H9 (cell line): ENCODE results near the gene CNTN3. TPM values are rescaled to one million over a fixed set of nuclear protein-coding genes. Genes with fewer than 3 reads are reported as not detected.

Source experiments
- DNase-seq: peaks from one replicate; pipeline ENCODE4 v3.0.0-alpha.2; 2017
- H2AFZ ChIP-seq: one replicate; pipeline ENCODE4 v1.6.1; 2013; ENCODE audit warnings: mild to moderate bottlenecking, low read length, control low read depth, moderate library complexity
- H2AK5ac ChIP-seq: 2 replicates; pipeline ENCODE4 v1.6.1; 2013; ENCODE audit warnings: low read length, control low read depth, mixed read lengths; ENCODE audit not compliant: insufficient read length
- H2BK120ac ChIP-seq: one replicate; pipeline ENCODE4 v1.6.1; 2013; ENCODE audit warnings: low read depth, mild to moderate bottlenecking, low read length, control low read depth, inconsistent platforms; ENCODE audit not compliant: poor library complexity, severe bottlenecking
- H2BK12ac ChIP-seq: 2 replicates; pipeline ENCODE4 v1.6.1; 2013; ENCODE audit warnings: low read length, control low read depth, mixed read lengths, low read depth; ENCODE audit not compliant: insufficient read length
- H2BK15ac ChIP-seq: 2 replicates; pipeline ENCODE4 v1.6.1; 2013; ENCODE audit warnings: low read depth, low read length, control low read depth
- H2BK20ac ChIP-seq: one replicate; pipeline ENCODE4 v1.6.1; 2013; ENCODE audit warnings: low read depth, mild to moderate bottlenecking, low read length, control low read depth, inconsistent platforms; ENCODE audit not compliant: poor library complexity, severe bottlenecking
- H2BK5ac ChIP-seq: 2 replicates; pipeline ENCODE4 v1.6.1; 2013; ENCODE audit warnings: low read length, control low read depth, mixed read lengths; ENCODE audit not compliant: insufficient read length
- H3K14ac ChIP-seq: 2 replicates; pipeline ENCODE4 v1.6.1; 2013; ENCODE audit warnings: low read length, control low read depth; ENCODE audit not compliant: insufficient read depth
- H3K18ac ChIP-seq: 2 replicates; pipeline ENCODE4 v1.6.1; 2013; ENCODE audit warnings: low read depth, mild to moderate bottlenecking, mixed read lengths, low read length, control low read depth; ENCODE audit not compliant: insufficient read length
- H3K23ac ChIP-seq: 2 replicates; pipeline ENCODE4 v1.6.1; 2013; ENCODE audit warnings: low read length, control low read depth, mixed read lengths, low read depth; ENCODE audit not compliant: insufficient read length
- H3K23me2 ChIP-seq: 2 replicates; pipeline ENCODE4 v1.6.1; 2013; ENCODE audit warnings: low read depth, mild to moderate bottlenecking, mixed read lengths, low read length, control low read depth; ENCODE audit not compliant: insufficient read length, poor library complexity, severe bottlenecking
- H3K27ac ChIP-seq: 2 replicates; pipeline ENCODE4 v1.5.1; 2013; ENCODE audit warnings: low read length, control low read depth, mixed read lengths, low read depth; ENCODE audit not compliant: insufficient read length
- H3K27me3 ChIP-seq: 2 replicates; pipeline ENCODE4 v1.6.1; 2013; ENCODE audit warnings: low read length, control low read depth, inconsistent platforms; ENCODE audit not compliant: insufficient read depth
- H3K4ac ChIP-seq: 2 replicates; pipeline ENCODE4 v1.6.1; 2013; ENCODE audit warnings: low read depth, mild to moderate bottlenecking, control low read depth, inconsistent platforms, low read length, moderate library complexity
- H3K4me1 ChIP-seq: 2 replicates; pipeline ENCODE4 v1.6.1; 2013; ENCODE audit warnings: low read length, control low read depth, inconsistent platforms; ENCODE audit not compliant: insufficient read depth
- H3K4me2 ChIP-seq: 2 replicates; pipeline ENCODE4 v1.6.1; 2013; ENCODE audit warnings: low read length, control low read depth, mixed read lengths; ENCODE audit not compliant: insufficient read length, insufficient read depth
- H3K56ac ChIP-seq: 2 replicates; pipeline ENCODE4 v1.6.1; 2013; ENCODE audit warnings: low read depth, mild to moderate bottlenecking, mixed read lengths, low read length, control low read depth; ENCODE audit not compliant: insufficient read length
- H3K79me1 ChIP-seq: 2 replicates; pipeline ENCODE4 v1.6.1; 2013; ENCODE audit warnings: low read depth, mild to moderate bottlenecking, moderate library complexity, low read length, control low read depth, inconsistent platforms; ENCODE audit not compliant: insufficient read depth, poor library complexity, severe bottlenecking
- H3K79me2 ChIP-seq: 2 replicates; pipeline ENCODE4 v1.6.1; 2013; ENCODE audit warnings: low read length, control low read depth, inconsistent platforms; ENCODE audit not compliant: insufficient read depth
- H3K9ac ChIP-seq: 2 replicates; pipeline ENCODE4 v1.6.1; 2013; ENCODE audit warnings: low read length, control low read depth, mixed read lengths; ENCODE audit not compliant: insufficient read length; ENCODE audit errors: extremely low read depth
- H3K9me3 ChIP-seq: one replicate; pipeline ENCODE4 v1.6.1; 2013; ENCODE audit warnings: low read depth, low read length, inconsistent platforms; ENCODE audit not compliant: control insufficient read depth
- H3T11ph ChIP-seq: one replicate; pipeline ENCODE4 v1.6.1; 2013; ENCODE audit warnings: mild to moderate bottlenecking, low read length, control low read depth, inconsistent platforms
- H4K20me1 ChIP-seq: one replicate; pipeline ENCODE4 v1.6.1; 2013; ENCODE audit not compliant: control insufficient read depth, insufficient read length, insufficient read depth
- H4K5ac ChIP-seq: 2 replicates; pipeline ENCODE4 v1.6.1; 2013; ENCODE audit warnings: low read depth, mild to moderate bottlenecking, mixed read lengths, low read length, control low read depth; ENCODE audit not compliant: insufficient read length
- H4K8ac ChIP-seq: replicated peaks from 2 replicates; pipeline ENCODE4 v1.6.1; 2013; ENCODE audit warnings: low read length, control low read depth, mixed read lengths, low read depth; ENCODE audit not compliant: insufficient read length
- H4K91ac ChIP-seq: 2 replicates; pipeline ENCODE4 v1.6.1; 2013; ENCODE audit warnings: low read depth, mild to moderate bottlenecking, moderate library complexity, mixed read lengths, low read length, control low read depth; ENCODE audit not compliant: insufficient read length
- H3K27ac Mint-ChIP-seq, 3 experiments: 2 replicates in 2 of 3; 3 replicates in 1 of 3; pipeline ENCODE4 v1.8.0; 2020 to 2021; ENCODE audit warnings: mixed read lengths in 3 of 3, mild to moderate bottlenecking in 1 of 3, moderate library complexity in 1 of 3
- H3K27me3 Mint-ChIP-seq: 2 replicates; pipeline ENCODE4 v1.8.0; 2021; ENCODE audit warnings: low read depth, mild to moderate bottlenecking, moderate library complexity, mixed read lengths
- H3K36me3 Mint-ChIP-seq, 3 experiments: 2 replicates in 2 of 3; 3 replicates in 1 of 3; pipeline ENCODE4 v1.8.0; 2020 to 2021; ENCODE audit warnings: low read depth in 3 of 3, mixed read lengths in 3 of 3; ENCODE audit not compliant: insufficient read depth in 1 of 3
- H3K4me1 Mint-ChIP-seq, 2 experiments: 2 replicates each; pipeline ENCODE4 v1.8.0; 2020; ENCODE audit warnings: mixed read lengths in 2 of 2
- H3K4me3 Mint-ChIP-seq, 2 experiments: 2 replicates in 1 of 2; 3 replicates in 1 of 2; pipeline ENCODE4 v1.8.0; 2020 to 2021; ENCODE audit warnings: mild to moderate bottlenecking in 2 of 2, mixed read lengths in 2 of 2, moderate library complexity in 1 of 2
- H3K9me3 Mint-ChIP-seq, 2 experiments: 2 replicates in 1 of 2; 3 replicates in 1 of 2; pipeline ENCODE4 v1.8.0; 2020; ENCODE audit warnings: mild to moderate bottlenecking in 2 of 2, mixed read lengths in 2 of 2, moderate library complexity in 1 of 2
- WGBS: extraction: QIAGEN DNeasy Blood & Tissue Kit; methylation state at CpG from one replicate; pipeline ENCODE4 v1.1.7; 2013; ENCODE audit warnings: missing lambda C conversion rate, low lambda C conversion rate, mixed read lengths; ENCODE audit not compliant: insufficient read length; ENCODE audit errors: extremely low coverage; 5-methylcytosine and 5-hydroxymethylcytosine counted together
- total RNA-seq: library from RNA; stranded (reverse); gene quantifications from 2 replicates; pipeline ENCODE4 v1.2.1, GENCODE V29; 2021
- TF ChIP-seq, protein P1 (sequence below): fragments of 200-600 bp; sonication (generic); conservative IDR thresholded peaks from 3 replicates; pipeline ENCODE4 v1.8.0; 2021; ENCODE audit warnings: antibody characterized with exemption, mild to moderate bottlenecking

The CNTN3 gene
- total RNA-seq, 1 experiment from 2014 or later = not detected

DNA sequence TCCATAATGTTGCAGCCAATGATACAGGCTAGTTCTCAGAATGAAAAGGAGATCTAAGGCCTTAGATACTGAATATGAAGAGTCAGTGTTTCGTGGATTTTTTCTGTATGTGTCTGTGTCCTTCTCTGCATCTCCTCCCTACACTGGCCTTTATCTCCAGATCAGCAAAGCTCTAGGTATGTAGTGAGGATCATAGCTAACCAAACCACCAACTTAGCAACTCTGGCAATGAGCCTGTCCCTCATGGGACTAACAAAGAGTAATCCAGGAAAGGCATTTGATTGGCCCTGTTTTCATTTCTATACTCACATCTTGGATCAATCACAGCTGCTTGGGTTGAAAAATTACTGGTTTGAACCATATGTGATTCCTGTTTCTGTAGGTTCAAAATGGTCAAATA lies 18.6 kb upstream of the CNTN3 start:
- Histone ChIP-seq H4K8ac (no peak overlapping the region), H2BK20ac (no peak overlapping the region), H3K56ac (no peak overlapping the region), H3K27ac (no peak overlapping the region), H2AK5ac (no peak overlapping the region), H3K79me1 (no peaks in the 10 kb centered on the region), H2BK15ac (no peak overlapping the region), H3K4ac (no peak overlapping the region), H3K9me3 (no peaks in the 10 kb centered on the region), H3K27me3 (no peaks in the 10 kb centered on the region), H3K9ac (no peak overlapping the region), H4K20me1 (no peaks in the 10 kb centered on the region), H4K91ac (no peak overlapping the region), H3K18ac (no peak overlapping the region), H2AFZ (no peak overlapping the region), H3K4me1 (no peaks in the 10 kb centered on the region), H2BK120ac (no peak overlapping the region), H2BK12ac (no peak overlapping the region), H3K79me2 (no peaks in the 10 kb centered on the region), H3K23ac (no peak overlapping the region), H3K23me2 (no peaks in the 10 kb centered on the region), H3K4me2 (no peak overlapping the region), H4K5ac (no peak overlapping the region), H2BK5ac (no peak overlapping the region), H3K14ac (no peak overlapping the region), H3T11ph (no peak overlapping the region)
- no peak overlapping the region for H3K4me3 Mint-ChIP-seq
- no CpG with 5 or more reads among the region's 1 CpG for WGBS
- TF ChIP-seq, protein P1, sequence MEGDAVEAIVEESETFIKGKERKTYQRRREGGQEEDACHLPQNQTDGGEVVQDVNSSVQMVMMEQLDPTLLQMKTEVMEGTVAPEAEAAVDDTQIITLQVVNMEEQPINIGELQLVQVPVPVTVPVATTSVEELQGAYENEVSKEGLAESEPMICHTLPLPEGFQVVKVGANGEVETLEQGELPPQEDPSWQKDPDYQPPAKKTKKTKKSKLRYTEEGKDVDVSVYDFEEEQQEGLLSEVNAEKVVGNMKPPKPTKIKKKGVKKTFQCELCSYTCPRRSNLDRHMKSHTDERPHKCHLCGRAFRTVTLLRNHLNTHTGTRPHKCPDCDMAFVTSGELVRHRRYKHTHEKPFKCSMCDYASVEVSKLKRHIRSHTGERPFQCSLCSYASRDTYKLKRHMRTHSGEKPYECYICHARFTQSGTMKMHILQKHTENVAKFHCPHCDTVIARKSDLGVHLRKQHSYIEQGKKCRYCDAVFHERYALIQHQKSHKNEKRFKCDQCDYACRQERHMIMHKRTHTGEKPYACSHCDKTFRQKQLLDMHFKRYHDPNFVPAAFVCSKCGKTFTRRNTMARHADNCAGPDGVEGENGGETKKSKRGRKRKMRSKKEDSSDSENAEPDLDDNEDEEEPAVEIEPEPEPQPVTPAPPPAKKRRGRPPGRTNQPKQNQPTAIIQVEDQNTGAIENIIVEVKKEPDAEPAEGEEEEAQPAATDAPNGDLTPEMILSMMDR = no peak
- no peak for DNase-seq
- H3K9me3 Mint-ChIP-seq = no peaks in the 10 kb centered on the region
- peaks cover 2% of the 10 kb centered on the region; the same call in 1 of the 2 replicates for H3K27me3 Mint-ChIP-seq
- H3K36me3 Mint-ChIP-seq = no peaks in the 10 kb centered on the region
- H3K4me1 Mint-ChIP-seq = no peaks in the 10 kb centered on the region
- no peak overlapping the region for H3K27ac Mint-ChIP-seq
